Astrocyte (in vitro differentiated cells and primary cell): ENCODE measurements around the gene ALX4.

Experiments used
- EZH2 ChIP-seq: IDR thresholded peaks from 2 replicates; pipeline ENCODE4 v1.6.1; 2012; ENCODE audit warnings: mild to moderate bottlenecking, low read length, inconsistent platforms; ENCODE audit not compliant: insufficient read depth
- TF ChIP-seq, protein P1 (sequence below): IDR thresholded peaks from 2 replicates; pipeline ENCODE4 v1.5.1; 2011; ENCODE audit warnings: low read depth, mild to moderate bottlenecking, inconsistent platforms, low read length, moderate library complexity; ENCODE audit not compliant: insufficient read depth

DNA sequence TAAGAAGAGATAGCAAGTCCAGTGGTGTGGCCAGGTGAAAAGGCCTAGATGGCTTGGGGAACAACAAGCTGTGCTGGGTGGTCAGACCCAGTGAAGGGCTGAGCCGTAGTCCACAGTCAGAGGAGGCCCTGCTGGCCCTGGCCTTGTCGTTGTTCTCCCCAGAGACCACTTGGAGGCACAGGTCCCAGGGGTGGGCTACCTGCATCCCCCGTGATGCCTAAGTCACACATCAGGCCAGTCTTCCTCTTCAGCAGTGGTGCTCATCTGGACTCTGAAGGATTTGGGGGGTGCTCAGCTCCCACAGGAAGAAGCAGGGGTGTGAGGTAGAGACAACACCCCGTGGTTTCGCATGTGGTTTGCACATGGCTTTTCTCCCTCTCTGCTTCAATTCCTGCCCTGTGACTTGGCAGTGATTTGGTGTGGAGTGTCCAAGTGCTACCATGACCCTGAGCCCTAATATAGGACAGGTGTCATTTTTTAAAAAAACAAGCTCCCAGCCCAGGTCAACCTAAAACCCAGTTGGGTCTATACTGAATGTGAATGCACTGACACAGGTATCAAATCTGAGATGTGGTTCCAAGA lies 51.0 kb downstream of the ALX4 start:
- TF ChIP-seq, protein P1, sequence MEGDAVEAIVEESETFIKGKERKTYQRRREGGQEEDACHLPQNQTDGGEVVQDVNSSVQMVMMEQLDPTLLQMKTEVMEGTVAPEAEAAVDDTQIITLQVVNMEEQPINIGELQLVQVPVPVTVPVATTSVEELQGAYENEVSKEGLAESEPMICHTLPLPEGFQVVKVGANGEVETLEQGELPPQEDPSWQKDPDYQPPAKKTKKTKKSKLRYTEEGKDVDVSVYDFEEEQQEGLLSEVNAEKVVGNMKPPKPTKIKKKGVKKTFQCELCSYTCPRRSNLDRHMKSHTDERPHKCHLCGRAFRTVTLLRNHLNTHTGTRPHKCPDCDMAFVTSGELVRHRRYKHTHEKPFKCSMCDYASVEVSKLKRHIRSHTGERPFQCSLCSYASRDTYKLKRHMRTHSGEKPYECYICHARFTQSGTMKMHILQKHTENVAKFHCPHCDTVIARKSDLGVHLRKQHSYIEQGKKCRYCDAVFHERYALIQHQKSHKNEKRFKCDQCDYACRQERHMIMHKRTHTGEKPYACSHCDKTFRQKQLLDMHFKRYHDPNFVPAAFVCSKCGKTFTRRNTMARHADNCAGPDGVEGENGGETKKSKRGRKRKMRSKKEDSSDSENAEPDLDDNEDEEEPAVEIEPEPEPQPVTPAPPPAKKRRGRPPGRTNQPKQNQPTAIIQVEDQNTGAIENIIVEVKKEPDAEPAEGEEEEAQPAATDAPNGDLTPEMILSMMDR, result no peak
- TF ChIP-seq EZH2, result no peak
